Left ventricle myocardium inferior (tissue), 1 donor: ENCODE results near the gene ZNF837. TPM values are rescaled to one million over a fixed set of nuclear protein-coding genes. Genes with fewer than 3 reads are reported as not detected.

Experiments used
- DNase-seq: peaks from one replicate; pipeline ENCODE4 v3.0.0-alpha.2; 2020
- H3K27ac ChIP-seq: fragments of 200-600 bp; replicated peaks from 2 replicates; pipeline ENCODE4 v1.8.0; 2021
- H3K27me3 ChIP-seq: fragments of 200-600 bp; 2 replicates; pipeline ENCODE4 v1.8.0; 2021; ENCODE audit warnings: low read depth
- H3K36me3 ChIP-seq: fragments of 200-600 bp; 2 replicates; pipeline ENCODE4 v1.8.0; 2021
- H3K4me1 ChIP-seq: fragments of 200-600 bp; 2 replicates; pipeline ENCODE4 v1.8.0; 2021
- H3K4me3 ChIP-seq: fragments of 200-600 bp; 2 replicates; pipeline ENCODE4 v1.8.0; 2021; ENCODE audit warnings: mild to moderate bottlenecking, moderate library complexity
- H3K9me3 ChIP-seq: fragments of 200-600 bp; replicated peaks from 2 replicates; pipeline ENCODE4 v1.8.0; 2021
- intact Hi-C: fragments of 100-400 bp; cut with micrococcal nuclease; formaldehyde crosslinking; loops from one replicate; pipeline ENCODE4 v1.11.0; 2022
- microRNA-seq: library from miRNA; unstranded; fragments of <30 nt; microRNA quantifications from one replicate; pipeline ENCODE4 v1.2.0, GENCODE V29; 2020
- total RNA-seq: library from RNA; stranded (reverse); fragmentation: NEBNext Ultra II Directional; extraction: Animal tissue kit (Norgen Biotek cat#: 25700); gene quantifications from one replicate; pipeline ENCODE4 v1.2.1, GENCODE V29; 2021
- TF ChIP-seq, protein P1 (sequence below): fragments of 200-600 bp; IDR thresholded peaks from 2 replicates; pipeline ENCODE4 v1.8.0; 2021; ENCODE audit warnings: antibody characterized with exemption, mild to moderate bottlenecking, borderline replicate concordance
- donor health status: DM: no; HTN: yes; CAD: no; lungs with severe emphysema.

Gene ZNF837
- total RNA-seq, 1 donor from 2014 or later: 0.19 TPM

DNA sequence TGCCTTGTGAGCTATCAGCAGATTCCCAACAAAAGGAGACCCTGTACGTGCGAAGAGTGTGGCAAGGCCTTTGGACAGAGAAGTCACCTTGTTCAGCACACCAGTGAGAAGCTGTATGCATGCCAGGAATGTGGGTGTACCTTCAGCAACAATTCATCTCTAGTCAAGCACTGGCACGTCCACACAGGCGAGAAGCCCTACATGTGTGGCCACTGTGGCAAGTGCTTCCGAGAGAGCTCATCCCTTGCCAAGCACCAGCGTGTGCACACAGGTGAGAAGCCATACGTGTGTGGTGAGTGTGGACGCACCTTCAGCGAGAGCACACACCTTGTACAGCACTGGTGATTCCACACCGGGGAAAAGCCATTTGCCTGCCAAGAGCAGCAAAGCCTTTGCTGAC lies 61.6 kb downstream of the ZNF837 start:
- H3K27ac ChIP-seq: no peak overlapping the region
- intact Hi-C loops: no loop called here
- peaks cover 39% of the 10 kb centered on the region for H3K36me3 ChIP-seq
- DNase-seq: no peak
- H3K4me3 ChIP-seq: no peak overlapping the region
- no peaks in the 10 kb centered on the region for H3K9me3 ChIP-seq
- no peaks in the 10 kb centered on the region for H3K4me1 ChIP-seq
- H3K27me3 ChIP-seq: no peaks in the 10 kb centered on the region
- TF ChIP-seq, protein P1, sequence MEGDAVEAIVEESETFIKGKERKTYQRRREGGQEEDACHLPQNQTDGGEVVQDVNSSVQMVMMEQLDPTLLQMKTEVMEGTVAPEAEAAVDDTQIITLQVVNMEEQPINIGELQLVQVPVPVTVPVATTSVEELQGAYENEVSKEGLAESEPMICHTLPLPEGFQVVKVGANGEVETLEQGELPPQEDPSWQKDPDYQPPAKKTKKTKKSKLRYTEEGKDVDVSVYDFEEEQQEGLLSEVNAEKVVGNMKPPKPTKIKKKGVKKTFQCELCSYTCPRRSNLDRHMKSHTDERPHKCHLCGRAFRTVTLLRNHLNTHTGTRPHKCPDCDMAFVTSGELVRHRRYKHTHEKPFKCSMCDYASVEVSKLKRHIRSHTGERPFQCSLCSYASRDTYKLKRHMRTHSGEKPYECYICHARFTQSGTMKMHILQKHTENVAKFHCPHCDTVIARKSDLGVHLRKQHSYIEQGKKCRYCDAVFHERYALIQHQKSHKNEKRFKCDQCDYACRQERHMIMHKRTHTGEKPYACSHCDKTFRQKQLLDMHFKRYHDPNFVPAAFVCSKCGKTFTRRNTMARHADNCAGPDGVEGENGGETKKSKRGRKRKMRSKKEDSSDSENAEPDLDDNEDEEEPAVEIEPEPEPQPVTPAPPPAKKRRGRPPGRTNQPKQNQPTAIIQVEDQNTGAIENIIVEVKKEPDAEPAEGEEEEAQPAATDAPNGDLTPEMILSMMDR: no peak

DNA sequence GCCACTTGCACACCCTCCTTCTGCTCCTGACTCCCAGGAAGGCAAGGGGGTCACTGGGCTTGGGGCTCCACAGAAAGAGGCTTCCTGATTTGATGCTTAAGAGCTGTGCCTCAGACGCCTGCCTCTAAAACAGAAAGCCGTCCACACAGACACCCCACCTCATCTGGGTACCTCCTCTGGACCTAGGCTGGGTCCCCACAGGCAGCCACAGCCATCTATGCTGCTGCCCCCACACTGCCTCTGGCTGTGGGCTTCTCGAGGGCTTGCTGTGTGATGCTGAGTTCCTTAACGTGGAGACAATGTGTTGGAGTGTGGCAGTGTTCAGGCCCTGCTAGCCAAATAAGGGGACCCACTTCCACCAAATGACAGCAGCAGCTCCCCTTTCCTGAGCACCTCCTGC lies 62.5 kb downstream of the ZNF837 start:
- intact Hi-C loops: no loop called here
- no peak for DNase-seq
- TF ChIP-seq, protein P1: no peak
- no peaks in the 10 kb centered on the region for H3K4me1 ChIP-seq
- peaks cover 48% of the 10 kb centered on the region for H3K36me3 ChIP-seq
- H3K27ac ChIP-seq: no peak overlapping the region
- H3K9me3 ChIP-seq: no peaks in the 10 kb centered on the region
- no peak overlapping the region for H3K4me3 ChIP-seq
- no peaks in the 10 kb centered on the region for H3K27me3 ChIP-seq

Small RNA genes lying within 50 kb of the gene (microRNA-seq; reads per million reads assigned to microRNA genes)
- not detected for gene MIR4754
- gene MIR6806: not detected

Other genes with a start within 250 kb of the ZNF837 start
- 7.8 TPM for gene ZNF329, start 230.2 kb downstream of the ZNF837 start, total RNA-seq
- gene ZNF274, start 198.0 kb downstream of the ZNF837 start, total RNA-seq: 19.3 TPM
- gene ZNF544, start 152.1 kb downstream of the ZNF837 start, total RNA-seq: 24.0 TPM
- gene ZNF8, start 102.1 kb downstream of the ZNF837 start, total RNA-seq: 4.9 TPM
- 22.7 TPM for gene ERVK3-1, start 75.7 kb downstream of the ZNF837 start, total RNA-seq
- gene ZSCAN22, start 54.0 kb downstream of the ZNF837 start, total RNA-seq: 1.8 TPM
- 3.7 TPM for gene A1BG, start 27.5 kb downstream of the ZNF837 start, total RNA-seq
- 0.41 TPM for gene ZNF497, start 18.3 kb downstream of the ZNF837 start, total RNA-seq
- 496 TPM for gene RPS5, start 6.2 kb upstream of the ZNF837 start, total RNA-seq
- gene RNF225, start 14.6 kb upstream of the ZNF837 start, total RNA-seq: not detected
- gene ZNF584, start 27.6 kb upstream of the ZNF837 start, total RNA-seq: 16.8 TPM
- 5.7 TPM for gene ZNF132, start 59.1 kb upstream of the ZNF837 start, total RNA-seq
- gene ZNF324B, start 70.6 kb upstream of the ZNF837 start, total RNA-seq: 3.1 TPM
- 5.3 TPM for gene ZNF324, start 86.0 kb upstream of the ZNF837 start, total RNA-seq
- 4.9 TPM for gene ZNF446, start 95.3 kb upstream of the ZNF837 start, total RNA-seq
- gene SLC27A5, start 131.0 kb upstream of the ZNF837 start, total RNA-seq: 4.1 TPM
- 10.2 TPM for gene ZBTB45, start 138.8 kb upstream of the ZNF837 start, total RNA-seq
- gene TRIM28, start 163.0 kb upstream of the ZNF837 start, total RNA-seq: 136 TPM
- 124 TPM for gene CHMP2A, start 174.1 kb upstream of the ZNF837 start, total RNA-seq
- 116 TPM for gene UBE2M, start 177.6 kb upstream of the ZNF837 start, total RNA-seq
- 10.9 TPM for gene MZF1, start 192.3 kb upstream of the ZNF837 start, total RNA-seq